Activated CD4-positive, alpha-beta T cell treated with anti-CD3 and anti-CD28 coated beads for 24 hours (primary cell): ENCODE results near the gene ARID5A.
A peak's percentile ranks its signal among the peaks of the same experiment; 100 is the strongest.
"Not testable (repeated sequence)": the region's sequence is repeated elsewhere in the genome, so short reads cannot be mapped to it uniquely, and the experiment has no call there.

ENCODE experiments used
- DNase-seq, 2 donors: peaks; one replicate each; pipeline ENCODE4 v3.0.0-alpha.2; 2020; ENCODE audit warnings: low read depth in 2 of 2

Gene ARID5A

GRCh38 chr2:96536445-96537065 lies at the start of gene ARID5A:
ARID5A (plus strand) TSS chr2:96536752; CDS start chr2:96536827, 75 bp downstream.
- peak; percentile 86 to 90 for DNase-seq

DNA sequence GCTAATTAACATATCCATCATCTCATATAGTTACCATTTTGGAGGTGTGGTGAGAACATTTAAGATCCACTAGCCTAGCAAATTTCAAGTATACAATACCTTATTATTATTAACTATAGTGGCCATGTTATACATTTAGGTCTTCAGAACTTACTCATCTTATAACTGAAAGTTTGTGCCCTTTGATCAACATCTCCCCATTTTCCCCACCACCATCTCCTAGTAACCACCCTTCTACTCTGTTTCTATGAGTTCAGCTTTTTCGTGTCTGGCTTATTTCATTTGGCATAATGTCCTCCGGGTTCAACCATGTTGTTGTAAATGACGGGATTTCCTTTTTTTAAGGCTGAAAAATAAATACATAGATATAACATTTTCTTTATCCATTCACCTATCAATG lies 47.3 kb upstream of the ARID5A start:
- no peak for DNase-seq

DNA sequence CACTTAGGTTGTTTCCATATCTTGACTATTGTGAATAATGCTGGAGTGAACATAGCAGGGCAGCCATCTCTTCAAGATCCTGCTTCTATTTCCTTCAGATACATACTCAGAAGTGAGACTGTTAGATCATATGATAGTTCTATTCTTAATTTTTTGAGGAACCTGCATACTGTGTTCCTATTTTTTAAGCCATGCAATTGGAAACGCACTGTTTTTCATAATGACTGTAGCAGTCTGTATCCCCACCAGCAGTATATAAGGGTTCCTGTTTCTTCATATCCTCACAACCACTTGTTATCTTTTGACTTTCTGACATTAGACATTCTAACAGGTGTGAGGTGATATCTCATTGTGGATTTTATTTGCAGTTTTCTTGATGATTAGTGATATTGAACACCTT lies 46.9 kb upstream of the ARID5A start:
- DNase-seq, result no peak

DNA sequence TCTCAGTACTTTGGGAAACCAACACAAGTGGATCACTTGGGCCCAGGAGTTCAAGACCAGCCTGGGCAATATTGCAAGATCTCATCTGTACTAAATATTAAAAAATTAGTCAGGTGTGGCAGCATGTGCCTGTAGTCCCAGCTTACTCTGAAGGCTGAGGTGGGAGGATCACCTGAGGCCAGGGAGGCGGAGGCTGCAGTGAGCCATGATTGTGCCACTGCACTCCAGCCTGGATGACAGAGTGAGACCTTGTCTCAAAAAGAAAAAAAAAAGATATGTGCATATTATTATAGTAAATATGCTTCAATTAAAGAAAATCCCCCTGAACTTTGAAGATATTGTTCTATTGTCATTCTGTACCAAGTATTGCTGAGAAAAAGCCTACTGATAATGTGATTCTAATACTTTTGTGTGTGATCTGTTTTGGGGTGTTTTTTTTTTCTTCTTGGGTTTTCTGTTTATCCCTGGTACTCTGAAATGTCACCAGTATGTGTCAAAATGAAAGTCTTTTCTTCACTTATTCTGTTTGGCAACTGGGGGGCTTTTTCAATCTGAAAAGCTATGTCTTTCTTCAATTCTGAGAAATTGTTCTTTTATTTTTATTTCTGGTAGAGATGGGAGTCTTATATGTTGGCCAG lies 44.6 kb upstream of the ARID5A start:
- no peak for DNase-seq

- DNase-seq, result no peak
Measured at GRCh38 chr2:96493072-96493471, 43.5 kb upstream of the ARID5A start.

DNA sequence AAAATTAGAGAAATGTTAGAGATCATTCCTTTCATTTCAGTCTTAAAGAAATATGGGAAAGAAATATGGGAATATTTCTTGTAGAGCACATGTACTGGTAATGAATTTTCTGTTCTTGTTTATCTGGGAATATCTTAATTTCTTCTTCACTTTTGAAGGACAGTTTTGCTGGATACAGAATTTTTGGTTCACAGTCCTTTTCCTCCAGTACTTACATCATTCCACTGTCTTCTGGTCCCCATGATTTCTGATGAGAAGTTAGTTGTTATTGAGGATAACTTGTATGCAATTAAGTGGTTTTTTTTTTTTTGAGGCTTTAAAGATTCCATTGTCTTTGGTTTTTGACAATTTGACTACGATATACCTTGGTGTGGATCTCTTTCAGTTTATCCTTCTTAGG lies 42.4 kb upstream of the ARID5A start:
- no peak for DNase-seq

DNA sequence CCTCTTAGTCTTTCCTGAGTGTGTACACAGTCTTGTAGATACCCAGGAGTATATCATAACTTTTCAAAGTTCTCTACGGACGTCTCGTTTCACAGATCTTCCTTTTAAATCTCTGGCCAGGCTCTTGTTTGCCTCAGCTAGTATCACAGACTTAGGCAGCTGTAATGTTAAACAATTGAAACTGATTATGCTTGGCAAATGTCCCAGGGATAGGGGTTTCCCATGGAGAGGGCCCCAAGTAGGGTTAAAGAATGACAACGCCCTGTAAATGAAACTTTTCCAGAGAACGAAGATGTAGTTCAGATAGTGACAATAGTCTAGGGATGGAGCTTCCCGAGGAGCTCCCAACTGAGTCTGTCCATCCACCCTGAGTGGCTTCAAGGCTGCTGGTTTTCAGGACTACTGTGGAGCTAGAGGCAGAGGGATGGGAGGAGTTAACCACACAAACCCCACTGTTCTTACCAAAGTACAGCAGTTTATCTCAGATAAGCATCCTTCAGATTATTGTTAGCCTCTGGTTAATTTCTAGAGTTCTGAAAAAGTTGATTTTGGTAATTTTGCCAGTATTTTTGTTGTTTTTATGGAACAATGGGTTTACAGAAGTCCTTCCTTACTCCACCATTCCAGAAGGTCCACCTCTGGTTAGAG lies 40.4 kb upstream of the ARID5A start:
- DNase-seq, result no peak

DNA sequence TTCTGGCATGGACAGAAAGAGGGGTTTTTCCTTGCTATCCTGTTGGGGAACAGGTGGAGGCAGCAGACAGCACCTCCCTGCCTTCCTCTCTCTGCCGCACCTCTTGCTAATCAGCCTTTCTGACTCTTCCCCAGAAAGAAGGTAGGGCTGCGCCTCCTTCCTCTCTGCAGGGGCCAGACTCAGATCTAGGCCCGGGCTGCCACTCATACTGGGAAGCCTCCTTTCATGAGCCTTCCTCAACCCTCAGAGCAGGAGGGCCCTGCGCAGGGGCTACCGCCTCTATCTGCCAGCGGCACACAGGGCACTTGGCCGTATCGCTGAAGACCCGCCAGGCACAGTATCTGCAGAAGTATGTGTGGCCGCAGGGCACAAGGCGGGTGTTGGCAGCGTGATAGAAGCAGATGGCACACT lies 38.5 kb upstream of the ARID5A start:
- DNase-seq, result no peak

GRCh38 chr2:96498611-96499010 lies 37.9 kb upstream of the ARID5A start:
- not testable (repeated sequence) for DNase-seq

DNA sequence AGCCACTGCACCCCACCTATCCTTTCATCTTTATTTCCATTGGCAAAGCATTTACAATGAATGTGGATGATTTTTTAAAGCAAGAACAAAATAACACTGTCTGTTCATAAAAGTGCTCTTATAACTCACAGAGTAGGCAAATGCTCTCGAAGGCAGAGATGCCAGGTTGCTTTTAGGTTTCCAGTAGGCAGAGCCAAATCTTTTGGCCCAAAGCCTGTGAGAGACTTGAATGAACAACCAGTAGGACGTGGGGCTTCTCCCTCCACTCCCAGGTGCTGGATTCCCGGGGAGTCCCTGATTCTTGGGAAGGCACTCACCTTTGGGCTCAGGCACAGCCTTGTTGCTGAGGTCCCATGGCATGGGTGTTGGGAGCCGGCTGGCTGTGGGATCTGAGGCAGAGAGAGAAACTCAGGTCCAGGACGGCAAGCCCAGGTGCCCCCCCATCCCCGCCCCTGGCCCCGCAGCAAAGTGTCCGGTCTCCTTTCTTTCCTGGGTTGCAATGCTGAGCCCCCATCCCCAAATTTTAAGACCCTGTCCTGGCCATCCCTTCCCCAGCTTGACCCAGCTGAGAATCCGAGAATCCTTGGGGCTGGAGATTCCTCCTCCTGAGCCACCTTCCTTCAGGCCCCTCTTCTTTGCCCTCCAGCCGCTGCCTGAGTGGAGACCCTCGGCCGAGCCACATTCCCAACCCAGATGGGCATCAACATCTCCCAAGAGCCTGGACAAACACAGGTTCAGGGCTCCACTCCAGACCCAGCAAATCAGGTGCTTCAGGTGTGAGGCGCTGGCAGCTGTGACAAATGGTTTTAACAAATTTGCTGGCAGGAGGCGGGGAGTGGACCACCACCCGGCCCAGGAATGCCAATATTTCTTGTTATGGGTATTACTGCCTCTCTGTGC lies 37.2 kb upstream of the ARID5A start:
- DNase-seq, result no peak

- DNase-seq, result no peak
Measured at GRCh38 chr2:96500385-96501066, 36.0 kb upstream of the ARID5A start.

GRCh38 chr2:96501471-96501874 lies 35.1 kb upstream of the ARID5A start:
- no peak for DNase-seq

GRCh38 chr2:96501886-96502810 lies 34.4 kb upstream of the ARID5A start:
- no peak for DNase-seq

- no peak for DNase-seq
Measured at GRCh38 chr2:96502891-96503636, 33.5 kb upstream of the ARID5A start.

DNA sequence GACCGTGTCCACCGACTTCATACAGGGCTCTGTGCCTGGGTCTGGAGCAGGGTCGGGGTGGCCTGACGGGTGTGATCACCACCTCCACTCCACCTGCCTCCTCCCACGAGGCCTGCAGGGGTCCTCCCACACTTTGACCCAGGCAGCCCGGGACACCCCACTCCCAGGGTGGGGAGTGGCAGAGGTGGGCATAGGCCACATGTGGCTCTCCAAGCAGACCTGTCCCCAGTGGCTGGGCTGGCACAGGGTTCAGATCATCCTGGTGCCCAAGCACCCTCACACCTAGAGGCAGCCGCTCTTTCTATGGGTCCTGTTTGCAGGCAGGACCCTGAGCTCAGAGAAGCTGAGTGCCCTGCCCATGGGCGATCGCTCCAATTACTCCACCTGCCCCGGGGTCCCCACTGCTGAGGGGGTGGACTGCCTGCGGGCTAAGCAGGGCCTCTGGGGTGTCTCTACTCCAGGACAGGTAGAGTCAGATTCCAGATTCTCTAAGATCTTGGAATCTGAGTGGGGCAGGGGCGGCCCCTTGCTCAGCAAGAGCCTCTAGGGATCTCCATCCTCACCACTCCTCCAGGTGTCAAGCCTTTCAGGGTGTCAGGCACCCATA lies 32.8 kb upstream of the ARID5A start:
- no peak for DNase-seq

- no peak for DNase-seq
Measured at GRCh38 chr2:96505231-96505889, 31.2 kb upstream of the ARID5A start, which contains the start of gene NEURL3. NEURL3 (minus strand) TSS chr2:96505357; CDS start chr2:96505286, 71 bp downstream.

- no peak for DNase-seq
Measured at GRCh38 chr2:96506016-96506906, 30.3 kb upstream of the ARID5A start.

GRCh38 chr2:96506907-96507240 lies 29.7 kb upstream of the ARID5A start:
- no peak for DNase-seq
